HG03135 (cell line): ENCODE measurements around the gene LONP2.
"Not testable (repeated sequence)": the region's sequence is repeated elsewhere in the genome, so short reads cannot be mapped to it uniquely, and the experiment has no call there.

ENCODE experiments used
- ATAC-seq: cut with Tn5 transposase; IDR thresholded peaks from one replicate; pipeline ENCODE4 v1.9.1; 2021; ENCODE audit warnings: mild to moderate bottlenecking, moderate library complexity; ENCODE audit not compliant: unreplicated experiment

LONP2 gene

GRCh38 chr16:48284772-48285409 lies 40.8 kb downstream of the LONP2 start:
- no peak for ATAC-seq

GRCh38 chr16:48287239-48287638 lies 43.1 kb downstream of the LONP2 start:
- ATAC-seq, result no peak

- no peak for ATAC-seq
Measured at GRCh38 chr16:48291303-48291702, 47.2 kb downstream of the LONP2 start.

GRCh38 chr16:48291754-48292153 lies 47.7 kb downstream of the LONP2 start:
- no peak for ATAC-seq

- no peak for ATAC-seq
Measured at GRCh38 chr16:48292452-48292851, 48.4 kb downstream of the LONP2 start.

- no peak for ATAC-seq
Measured at GRCh38 chr16:48294724-48295123, 50.6 kb downstream of the LONP2 start.

GRCh38 chr16:48295488-48296281 lies 51.6 kb downstream of the LONP2 start:
- ATAC-seq, result no peak

- no peak for ATAC-seq
Measured at GRCh38 chr16:48299471-48299870, 55.4 kb downstream of the LONP2 start.

GRCh38 chr16:48300391-48300856 lies 56.3 kb downstream of the LONP2 start:
- ATAC-seq, result no peak

- ATAC-seq, result no peak
Measured at GRCh38 chr16:48308535-48308934, 64.4 kb downstream of the LONP2 start.

- ATAC-seq, result no peak
Measured at GRCh38 chr16:48310908-48311641, 67.0 kb downstream of the LONP2 start.

GRCh38 chr16:48313905-48314304 lies 69.8 kb downstream of the LONP2 start:
- ATAC-seq, result not testable (repeated sequence)

GRCh38 chr16:48317026-48317425 lies 72.9 kb downstream of the LONP2 start:
- ATAC-seq, result no peak

- no peak for ATAC-seq
Measured at GRCh38 chr16:48317614-48318315, 73.7 kb downstream of the LONP2 start.

GRCh38 chr16:48318630-48319029 lies 74.5 kb downstream of the LONP2 start:
- no peak for ATAC-seq

- ATAC-seq, result no peak
Measured at GRCh38 chr16:48321317-48322036, 77.4 kb downstream of the LONP2 start.

GRCh38 chr16:48323783-48324775 lies 80.0 kb downstream of the LONP2 start:
- ATAC-seq, result no peak

GRCh38 chr16:48326915-48327314 lies 82.8 kb downstream of the LONP2 start:
- no peak for ATAC-seq

- no peak for ATAC-seq
Measured at GRCh38 chr16:48329138-48329537, 85.0 kb downstream of the LONP2 start.
